Breast epithelium (tissue), 4 donors: ENCODE data around the gene NDUFA7. TPM values are rescaled to one million over a fixed set of nuclear protein-coding genes. Genes with fewer than 3 reads are reported as not detected.

Experiments used
- DNase-seq, 2 donors: peaks; one replicate each; pipeline ENCODE4 v3.0.0-alpha.2; 2019; ENCODE audit warnings: low spot score in 2 of 2
- H3K27ac ChIP-seq, 2 donors: fragments of 200-600 bp; sonication (generic) in 1 of 2; one replicate each; pipeline ENCODE4 v1.5.1; 2016 to 2019; ENCODE audit warnings: mild to moderate bottlenecking in 1 of 2
- H3K27me3 ChIP-seq, 2 donors: fragments of 200-600 bp; sonication (generic) in 1 of 2; one replicate each; pipeline versions ENCODE4 v1.5.1 to v1.6.0; 2017 to 2019; ENCODE audit warnings: control low read depth in 1 of 2, mild to moderate bottlenecking in 1 of 2
- H3K36me3 ChIP-seq: fragments of 200-600 bp; one replicate; pipeline ENCODE4 v1.5.1; 2019
- H3K4me1 ChIP-seq, 2 donors: fragments of 200-600 bp; sonication (generic); one replicate each; pipeline ENCODE4 v1.5.1; 2016 to 2019; ENCODE audit warnings: control low read depth in 1 of 2
- H3K4me3 ChIP-seq, 3 donors: fragments of 200-600 bp; sonication (generic); 1 replicate in 2 of 3; 2 replicates in 1 of 3; pipeline ENCODE4 v1.5.1; 2016 to 2019; ENCODE audit warnings: mild to moderate bottlenecking in 3 of 3, moderate library complexity in 2 of 3
- H3K9me3 ChIP-seq, 2 donors: fragments of 200-600 bp; sonication (generic) in 1 of 2; one replicate each; pipeline ENCODE4 v1.5.1; 2016 to 2019; ENCODE audit warnings: control low read depth in 1 of 2
- CTCF ChIP-seq, 3 donors: fragments of 450-650 bp; IDR thresholded peaks; one replicate each; pipeline ENCODE4 v1.5.1; 2016 to 2017; ENCODE audit warnings: antibody characterized with exemption in 3 of 3, mild to moderate bottlenecking in 3 of 3, moderate library complexity in 3 of 3
- POLR2A ChIP-seq: fragments of 450-650 bp; IDR thresholded peaks from one replicate; pipeline ENCODE4 v1.6.1; 2016; ENCODE audit warnings: antibody characterized with exemption, mild to moderate bottlenecking, moderate library complexity
- POLR2AphosphoS5 ChIP-seq, 3 donors: sonication (generic); formaldehyde crosslinking; IDR thresholded peaks; one replicate each; pipeline ENCODE4 v1.6.1; 2017; ENCODE audit warnings: antibody characterized with exemption in 3 of 3
- intact Hi-C: fragments of 100-400 bp; cut with DNase I; formaldehyde crosslinking; loops from one replicate; pipeline ENCODE4 v1.15.1; 2023; ENCODE audit warnings: low total_unique reads
- total RNA-seq, 3 donors: library from RNA; depleted of rRNA; stranded (reverse); fragments of >200 nt; gene quantifications; one replicate each; pipeline ENCODE4 v1.1.0, GENCODE V29; 2016

NDUFA7 gene
- 10 to 100 TPM; 23.2 to 27.5 (median 25.8) TPM for total RNA-seq

DNA sequence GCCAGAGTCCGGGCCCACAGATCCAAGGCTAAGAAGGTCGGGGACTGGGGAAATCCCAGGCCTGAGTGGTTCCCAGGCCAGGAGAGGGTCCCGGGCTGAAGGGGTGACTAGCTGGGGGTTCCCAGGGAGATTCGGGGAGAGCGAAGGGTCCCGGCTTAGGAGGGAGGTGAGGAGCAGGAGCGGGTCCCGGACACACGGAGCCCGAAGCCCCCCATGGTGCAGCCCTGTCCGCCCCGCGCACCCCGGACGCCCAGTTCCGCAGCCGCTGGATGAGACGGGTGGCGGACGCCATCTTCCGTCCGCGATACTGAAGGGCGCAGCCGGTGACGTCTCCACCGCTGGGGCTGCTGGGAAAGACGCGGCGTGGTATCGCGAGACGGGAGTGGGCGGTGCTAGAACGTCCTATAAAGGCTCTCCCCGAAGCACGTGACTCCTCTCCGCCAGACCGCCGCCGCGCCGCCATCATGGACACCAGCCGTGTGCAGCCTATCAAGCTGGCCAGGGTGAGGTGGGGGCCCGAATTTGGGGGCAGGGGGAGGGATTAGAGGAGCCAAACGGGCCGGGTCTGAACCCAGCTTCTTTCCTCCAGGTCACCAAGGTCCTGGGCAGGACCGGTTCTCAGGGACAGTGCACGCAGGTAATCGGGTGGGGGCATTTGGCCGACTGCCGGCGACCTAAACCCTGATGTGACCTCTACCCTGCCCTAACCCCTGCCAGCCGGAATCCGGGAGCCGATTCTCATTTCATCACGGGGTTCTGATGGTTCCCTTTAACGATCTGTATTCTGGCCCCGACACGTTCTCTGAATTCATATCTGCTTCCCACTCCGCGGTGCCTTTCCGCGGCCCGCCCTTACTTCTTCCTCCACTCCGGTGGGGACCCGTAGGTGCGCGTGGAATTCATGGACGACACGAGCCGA is at the start of gene NDUFA7, which contains the start of gene RPS28:
TSS of gene NDUFA7 (minus strand) at position 309 of the 919 bp plus-strand sequence. CDS start at position 292, 17 bp downstream.
TSS of gene RPS28 (plus strand) at position 430 of the 919 bp plus-strand sequence. CDS start at position 465, 35 bp downstream.
- intact Hi-C loops, result no loop called here
- Histone ChIP-seq H3K4me1 (peaks cover 0 to 14% of the 10 kb centered on the region in 2 donors), H3K36me3 (no peaks in the 10 kb centered on the region), H3K27ac (peak within 1 kb of the TSS; percentile 92 to 95), H3K9me3 (no peaks in the 10 kb centered on the region), H3K27me3 (no peaks in the 10 kb centered on the region), H3K4me3 (peak within 1 kb of the TSS; percentile 66 to 96 (median 88))
- TF ChIP-seq POLR2AphosphoS5 (IDR thresholded peaks at IDR 0.05), result peak; percentile 95 to 99 (median 96)
- TF ChIP-seq CTCF (IDR thresholded peaks at IDR 0.05), result peak in 1 of 3 donors; percentile 20
- TF ChIP-seq POLR2A, result peak; percentile 96
- DNase-seq, result peak; percentile 96 to 98

DNA sequence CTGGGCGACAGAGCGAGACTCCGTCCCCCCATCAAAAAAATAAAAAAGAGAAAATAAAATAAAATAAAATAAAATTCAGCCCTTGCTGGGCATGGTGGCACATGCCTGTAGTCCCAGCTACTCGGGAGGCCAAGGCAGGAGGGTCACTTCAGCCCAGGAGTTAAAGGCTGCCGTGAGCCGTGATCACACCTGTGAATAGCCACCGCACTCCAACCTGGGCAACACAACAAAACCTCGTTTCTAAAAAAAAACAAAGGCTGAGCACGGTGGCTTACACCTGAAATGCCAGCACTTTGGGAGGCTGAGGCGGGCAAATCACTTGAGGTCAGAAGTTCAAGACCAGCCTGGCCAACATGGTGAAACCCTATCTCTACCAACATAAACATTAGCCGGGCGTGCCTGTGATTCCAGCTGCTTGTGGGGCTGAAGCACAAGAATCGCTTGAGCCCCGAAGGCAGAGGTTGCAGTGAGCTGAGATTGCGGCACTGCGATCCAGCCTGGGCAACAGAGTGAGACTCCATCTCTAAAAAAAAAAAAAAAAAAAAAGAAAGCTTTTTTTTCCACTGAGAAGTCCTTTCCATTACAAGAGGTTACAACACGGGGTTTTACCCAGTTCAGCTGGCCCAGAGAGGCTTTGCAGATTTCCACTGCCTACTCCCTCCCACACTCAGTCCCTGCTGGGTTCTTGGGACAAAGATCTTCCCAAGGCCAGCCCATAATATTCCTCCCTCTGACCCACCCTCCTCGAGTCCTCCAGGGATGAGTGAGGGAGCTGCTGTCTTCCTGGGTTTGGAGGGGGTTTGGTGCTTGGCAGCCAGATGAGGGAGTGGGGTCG is 49.2 kb upstream of the NDUFA7 start:
- no peak for DNase-seq
- no peaks in the 10 kb centered on the region for H3K27me3 ChIP-seq
- H3K9me3 ChIP-seq, result no peaks in the 10 kb centered on the region
- no peaks in the 10 kb centered on the region for H3K36me3 ChIP-seq
- H3K4me3 ChIP-seq, result peak overlapping the region in 2 of 3 donors; percentile 15 to 47
- intact Hi-C loops, result no loop called here
- peaks cover 11 to 12% of the 10 kb centered on the region in 2 donors for H3K4me1 ChIP-seq
- H3K27ac ChIP-seq, result peak overlapping the region; percentile 18 to 84
- no peak for TF ChIP-seq POLR2A
- no peak for TF ChIP-seq CTCF (IDR thresholded peaks at IDR 0.05)

DNA sequence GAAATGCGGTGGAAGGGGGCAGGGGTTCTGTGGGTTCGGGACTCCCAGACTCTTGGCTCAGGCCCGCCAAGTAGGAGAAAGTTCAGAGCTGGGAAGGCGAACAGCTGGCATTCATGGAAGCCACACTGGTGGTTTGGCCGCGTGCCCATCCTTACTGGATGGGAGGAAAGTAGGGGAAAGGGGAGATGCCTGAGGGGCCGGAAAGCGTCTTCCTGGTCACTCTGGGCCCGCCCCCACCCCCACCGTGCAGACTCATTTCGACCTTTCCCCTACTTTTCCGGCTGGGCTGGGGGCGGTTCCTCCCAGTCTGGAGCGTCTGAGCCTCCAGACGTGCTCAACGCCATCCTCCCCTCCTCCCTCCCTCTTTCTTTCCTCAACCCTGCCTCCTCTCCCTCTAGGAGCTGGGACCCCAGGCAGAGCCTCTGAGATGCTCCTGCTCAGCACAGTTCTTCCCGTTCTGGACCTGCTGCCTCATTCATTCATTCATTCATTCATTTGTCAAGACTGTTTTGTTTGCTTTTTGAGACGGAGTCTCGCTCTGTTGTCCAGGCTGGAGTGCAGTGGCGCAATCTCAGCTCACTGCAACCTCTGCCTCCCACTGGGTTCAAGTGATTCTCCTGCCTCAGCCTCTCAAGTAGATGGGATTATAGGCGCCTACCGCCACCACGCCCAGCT is 46.3 kb upstream of the NDUFA7 start:
- Histone ChIP-seq H3K27ac (peak overlapping the region; percentile 81 to 93), H3K36me3 (no peaks in the 10 kb centered on the region), H3K4me1 (peaks cover 11 to 23% of the 10 kb centered on the region in 2 donors), H3K4me3 (peak overlapping the region; percentile 65 to 99 (median 73)), H3K27me3 (no peaks in the 10 kb centered on the region), H3K9me3 (no peaks in the 10 kb centered on the region)
- TF ChIP-seq POLR2AphosphoS5 (IDR thresholded peaks at IDR 0.05) (peak; percentile 70 to 89 (median 77)), POLR2A (no peak)
- DNase-seq, result peak; percentile 96 to 97
- intact Hi-C loops, result no loop called here

DNA sequence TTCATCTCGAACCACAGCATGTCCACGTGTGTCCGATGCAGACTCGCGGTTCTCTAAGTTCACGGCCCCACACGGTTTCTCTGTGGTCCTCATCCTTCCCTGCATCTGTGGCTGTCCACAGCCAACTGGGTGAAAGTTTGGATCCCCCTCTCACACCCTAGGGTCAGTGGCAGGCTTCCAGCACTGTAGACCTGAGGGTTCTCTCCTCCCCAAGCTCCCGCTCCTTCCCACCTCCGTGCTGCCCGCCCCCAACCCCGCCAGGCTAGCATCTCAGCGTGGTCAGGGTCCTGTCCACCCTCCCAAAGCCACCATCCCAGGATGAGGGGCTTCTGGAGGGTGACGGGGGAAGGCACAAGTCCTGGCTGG is 45.8 kb upstream of the NDUFA7 start:
- Histone ChIP-seq H3K27me3 (no peaks in the 10 kb centered on the region), H3K4me1 (peaks cover 11 to 28% of the 10 kb centered on the region in 2 donors), H3K36me3 (no peaks in the 10 kb centered on the region), H3K27ac (peak overlapping the region; percentile 81 to 93), H3K4me3 (peak overlapping the region; percentile 65 to 99 (median 73)), H3K9me3 (no peaks in the 10 kb centered on the region)
- DNase-seq, result no peak
- TF ChIP-seq CTCF (IDR thresholded peaks at IDR 0.05), result no peak
- no peak for TF ChIP-seq POLR2A
- TF ChIP-seq POLR2AphosphoS5 (IDR thresholded peaks at IDR 0.05), result no peak
- intact Hi-C loops, result no loop called here

DNA sequence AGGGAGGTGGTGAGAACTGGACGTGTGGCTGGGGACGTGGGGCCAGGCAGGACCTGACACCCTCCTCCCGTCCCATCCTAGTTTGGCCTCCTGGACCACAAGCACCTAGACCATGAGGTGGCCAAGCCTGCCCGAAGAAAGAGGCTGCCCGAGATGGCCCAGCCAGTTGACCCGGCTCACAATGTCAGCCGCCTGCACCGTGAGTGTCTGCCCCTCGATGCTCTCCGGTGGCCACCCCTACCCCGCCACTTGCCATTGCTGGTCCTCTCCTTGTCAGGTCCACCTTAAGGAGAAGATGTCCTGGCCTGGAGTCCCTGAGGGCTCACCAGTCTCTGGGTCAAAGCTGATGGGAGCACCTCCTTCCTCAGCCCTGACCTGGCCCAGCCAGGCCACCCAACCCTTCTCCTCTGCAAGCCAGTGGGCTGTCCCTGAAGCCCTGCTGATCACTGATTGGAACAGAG is 45.0 kb upstream of the NDUFA7 start:
- Histone ChIP-seq H3K9me3 (no peaks in the 10 kb centered on the region), H3K4me3 (peak overlapping the region; percentile 65 to 99 (median 73)), H3K27ac (peak overlapping the region; percentile 81 to 93), H3K4me1 (peaks cover 11 to 35% of the 10 kb centered on the region in 2 donors), H3K27me3 (no peaks in the 10 kb centered on the region), H3K36me3 (no peaks in the 10 kb centered on the region)
- intact Hi-C loops, result no loop called here
- TF ChIP-seq POLR2A, result no peak
- TF ChIP-seq POLR2AphosphoS5 (IDR thresholded peaks at IDR 0.05), result peak in 1 of 3 donors; percentile 9
- DNase-seq, result no peak
